Lung (tissue), 12 donors: ENCODE results near the gene DCAF5. TPM values are rescaled to one million over a fixed set of nuclear protein-coding genes. Genes with fewer than 3 reads are reported as not detected.
"Not testable (repeated sequence)": the region's sequence is repeated elsewhere in the genome, so short reads cannot be mapped to it uniquely, and the experiment has no call there.

Experiments
- ATAC-seq: fragments of 200-7000 bp; cut with Tn5 transposase; one replicate; pipeline ENCODE4 v1.9.1; 2020; ENCODE audit warnings: moderate number of reproducible peaks; ENCODE audit not compliant: insufficient read depth, low FRiP score
- DNase-seq, 3 donors: peaks; one replicate each; pipeline ENCODE4 v3.0.0-alpha.2; 2013 to 2017
- H3K27ac ChIP-seq, 2 donors: one replicate each; pipeline ENCODE4 v1.5.1; 2013; ENCODE audit warnings: mild to moderate bottlenecking in 2 of 2, moderate library complexity in 2 of 2, control low read depth in 1 of 2, inconsistent platforms in 1 of 2, low read depth in 1 of 2, low read length in 1 of 2
- H3K27me3 ChIP-seq, 3 donors: one replicate each; pipeline ENCODE4 v1.5.1; 2013; ENCODE audit warnings: low read length in 2 of 3; ENCODE audit not compliant: control insufficient read depth in 3 of 3, insufficient read depth in 3 of 3
- H3K36me3 ChIP-seq, 4 donors: one replicate each; pipeline ENCODE4 v1.5.1; 2013; ENCODE audit warnings: low read length in 4 of 4, mild to moderate bottlenecking in 1 of 4, moderate library complexity in 1 of 4; ENCODE audit not compliant: control insufficient read depth in 4 of 4, insufficient read depth in 4 of 4
- H3K4me1 ChIP-seq, 5 donors: one replicate each; pipeline ENCODE4 v1.5.1; 2013; ENCODE audit warnings: low read length in 5 of 5, mild to moderate bottlenecking in 2 of 5, moderate library complexity in 1 of 5; ENCODE audit not compliant: control insufficient read depth in 5 of 5, insufficient read depth in 5 of 5
- H3K4me3 ChIP-seq: one replicate; pipeline ENCODE4 v1.5.1; 2013; ENCODE audit warnings: mild to moderate bottlenecking, control low read depth, moderate library complexity
- H3K9ac ChIP-seq, 2 donors: one replicate each; pipeline ENCODE4 v1.5.1; 2013; ENCODE audit warnings: low read length in 2 of 2, control low read depth in 1 of 2; ENCODE audit not compliant: insufficient read depth in 1 of 2
- H3K9me3 ChIP-seq, 4 donors: one replicate each; pipeline ENCODE4 v1.5.1; 2013; ENCODE audit warnings: low read length in 3 of 4, mild to moderate bottlenecking in 1 of 4, moderate library complexity in 1 of 4; ENCODE audit not compliant: control insufficient read depth in 4 of 4, insufficient read depth in 3 of 4
- WGBS, 2 donors: extraction: QIAGEN DNeasy Blood & Tissue Kit; methylation state at CpG; one replicate each; pipeline ENCODE4 v1.1.7; 2013; 5-methylcytosine and 5-hydroxymethylcytosine counted together
- polyA plus RNA-seq, 2 donors: library from polyadenylated mRNA; stranded (reverse); fragments of 200-250 nt; gene quantifications; one replicate each; pipeline ENCODE4 v1.2.1, GENCODE V29; 2013
- total RNA-seq, 2 donors: library from RNA; depleted of rRNA in 1 of 2; stranded (reverse); fragments of >200 nt in 1 of 2; gene quantifications; one replicate each; pipeline ENCODE4 v1.2.1, GENCODE V29; 2014 to 2021
- TF ChIP-seq, protein P1 (sequence below): IDR thresholded peaks from 2 replicates; pipeline ENCODE4 v1.5.1; 2012; ENCODE audit warnings: mild to moderate bottlenecking; ENCODE audit errors: control extremely low read depth, extremely low read depth
- donor health status: control.
- donor health status: control.
- donor health status: Bipolar disorder and iron deficiency.
- donor health status: healthy.
- donor health status: DM: yes; HTN: yes; CAD: no.

Gene DCAF5
- total and polyA plus RNA-seq, 4 donors, result 20.2 to 50.4 (median 31.2) TPM

DNA sequence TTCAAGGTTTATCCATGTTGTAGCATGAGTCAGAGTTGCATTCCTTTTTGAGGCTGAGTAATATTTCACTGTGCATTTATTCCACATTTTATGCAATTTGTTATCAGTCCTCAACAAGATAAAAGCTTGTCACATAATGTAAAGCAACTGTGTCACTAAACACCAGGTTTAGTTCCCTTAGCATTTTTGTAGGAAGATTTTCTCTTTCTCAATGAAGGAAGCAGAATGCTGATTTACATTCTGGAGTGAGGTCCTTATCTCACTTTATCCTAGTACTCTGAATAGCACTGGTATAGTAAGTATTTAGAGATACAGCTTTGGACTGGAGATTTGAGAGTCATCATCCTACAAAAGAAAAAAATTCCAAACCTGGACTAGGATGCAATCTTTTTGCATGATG is 28.6 kb upstream of the DCAF5 start:
- no peak for DNase-seq
- ATAC-seq, result no peak
- Histone ChIP-seq H3K27me3 (peaks cover 0 to 3% (median 0%) of the 10 kb centered on the region in 3 donors), H3K9me3 (no peaks in the 10 kb centered on the region), H3K27ac (no peak overlapping the region), H3K4me3 (no peak overlapping the region), H3K9ac (no peak overlapping the region), H3K36me3 (no peaks in the 10 kb centered on the region), H3K4me1 (no peaks in the 10 kb centered on the region)
- TF ChIP-seq, protein P1, sequence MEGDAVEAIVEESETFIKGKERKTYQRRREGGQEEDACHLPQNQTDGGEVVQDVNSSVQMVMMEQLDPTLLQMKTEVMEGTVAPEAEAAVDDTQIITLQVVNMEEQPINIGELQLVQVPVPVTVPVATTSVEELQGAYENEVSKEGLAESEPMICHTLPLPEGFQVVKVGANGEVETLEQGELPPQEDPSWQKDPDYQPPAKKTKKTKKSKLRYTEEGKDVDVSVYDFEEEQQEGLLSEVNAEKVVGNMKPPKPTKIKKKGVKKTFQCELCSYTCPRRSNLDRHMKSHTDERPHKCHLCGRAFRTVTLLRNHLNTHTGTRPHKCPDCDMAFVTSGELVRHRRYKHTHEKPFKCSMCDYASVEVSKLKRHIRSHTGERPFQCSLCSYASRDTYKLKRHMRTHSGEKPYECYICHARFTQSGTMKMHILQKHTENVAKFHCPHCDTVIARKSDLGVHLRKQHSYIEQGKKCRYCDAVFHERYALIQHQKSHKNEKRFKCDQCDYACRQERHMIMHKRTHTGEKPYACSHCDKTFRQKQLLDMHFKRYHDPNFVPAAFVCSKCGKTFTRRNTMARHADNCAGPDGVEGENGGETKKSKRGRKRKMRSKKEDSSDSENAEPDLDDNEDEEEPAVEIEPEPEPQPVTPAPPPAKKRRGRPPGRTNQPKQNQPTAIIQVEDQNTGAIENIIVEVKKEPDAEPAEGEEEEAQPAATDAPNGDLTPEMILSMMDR, result no peak

- ATAC-seq, result no peak
- H3K4me3 ChIP-seq, result no peak overlapping the region
- H3K9ac ChIP-seq, result no peak overlapping the region
- H3K4me1 ChIP-seq, result no peaks in the 10 kb centered on the region
- no peak for DNase-seq
- H3K9me3 ChIP-seq, result no peaks in the 10 kb centered on the region
- no peak overlapping the region for H3K27ac ChIP-seq
- peaks cover 0 to 3% (median 0%) of the 10 kb centered on the region in 3 donors for H3K27me3 ChIP-seq
- TF ChIP-seq, protein P1, result no peak
- H3K36me3 ChIP-seq, result no peaks in the 10 kb centered on the region
Measured at GRCh38 chr14:69175130-69175529, 22.2 kb upstream of the DCAF5 start.

GRCh38 chr14:69171569-69171968 is 18.6 kb upstream of the DCAF5 start:
- ATAC-seq, result no peak
- Histone ChIP-seq H3K9ac (no peak overlapping the region), H3K9me3 (no peaks in the 10 kb centered on the region), H3K4me3 (no peak overlapping the region), H3K27ac (no peak overlapping the region), H3K4me1 (no peaks in the 10 kb centered on the region), H3K36me3 (no peaks in the 10 kb centered on the region), H3K27me3 (no peaks in the 10 kb centered on the region)
- no peak for DNase-seq
- TF ChIP-seq, protein P1, result no peak
- WGBS, 2 donors, result 93 to 98% methylated on average over 2 of the region's 2 CpGs

DNA sequence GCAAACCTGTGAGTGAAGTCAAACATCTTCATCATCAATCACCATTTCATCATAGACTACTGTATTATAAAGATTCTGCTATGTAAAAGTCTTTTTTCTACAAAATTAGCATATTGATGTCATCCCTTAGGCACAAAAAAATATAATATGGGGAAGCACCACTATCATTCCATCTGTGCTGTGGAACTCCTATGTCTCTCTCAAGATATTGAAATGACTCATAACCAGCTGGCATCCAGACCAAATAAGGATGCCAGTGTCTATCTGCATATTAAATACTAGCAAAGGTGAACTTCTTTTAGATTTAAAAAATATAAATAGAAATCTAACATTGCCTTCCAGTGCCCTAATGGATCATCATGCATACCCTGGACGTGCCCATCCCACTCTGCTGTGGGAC is 17.9 kb upstream of the DCAF5 start:
- no peaks in the 10 kb centered on the region for H3K4me1 ChIP-seq
- no peaks in the 10 kb centered on the region for H3K9me3 ChIP-seq
- 91 to 96% methylated on average over 1 of the region's 1 CpG for WGBS, 2 donors
- ATAC-seq (no peak), DNase-seq (no peak)
- no peak overlapping the region for H3K9ac ChIP-seq
- H3K27me3 ChIP-seq, result no peaks in the 10 kb centered on the region
- TF ChIP-seq, protein P1, result no peak
- H3K4me3 ChIP-seq, result no peak overlapping the region
- no peaks in the 10 kb centered on the region for H3K36me3 ChIP-seq
- H3K27ac ChIP-seq, result no peak overlapping the region

DNA sequence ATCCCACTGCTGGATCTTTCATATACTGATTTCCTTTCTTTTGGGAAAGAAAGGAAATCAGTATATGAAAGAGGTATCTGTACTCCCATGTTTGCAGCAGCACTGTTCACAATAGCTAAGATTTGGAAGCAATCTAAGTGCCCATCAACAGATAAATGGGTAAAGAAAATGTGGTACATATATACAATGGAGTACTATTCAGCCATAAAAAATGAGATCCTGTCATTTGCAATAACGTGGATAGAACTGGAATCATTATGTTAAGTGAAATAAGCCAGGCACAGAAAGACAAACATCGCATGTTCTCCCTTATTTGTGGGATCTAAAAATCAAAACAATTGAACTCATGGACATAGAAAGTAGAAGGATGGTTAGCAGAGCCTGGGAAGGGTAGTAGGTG is 12.9 kb upstream of the DCAF5 start:
- H3K4me1 ChIP-seq, ATAC-seq, DNase-seq, H3K9ac ChIP-seq, H3K27ac ChIP-seq, H3K27me3 ChIP-seq, H3K36me3 ChIP-seq, H3K9me3 ChIP-seq, H3K4me3 ChIP-seq: not testable (repeated sequence)
- 89 to 94% methylated on average over 2 of the region's 2 CpGs for WGBS, 2 donors
